Uterus (tissue), 2 donors: ENCODE data around the gene NTSR1.

Experiments
- CTCF ChIP-seq, 4 experiments: fragments of 200-600 bp in 2 of 4; fragments of 450-650 bp in 2 of 4; sonication (generic) in 2 of 4; IDR thresholded peaks; one replicate each; pipeline ENCODE4 v1.5.1; 2016 to 2019; ENCODE audit warnings: antibody characterized with exemption in 4 of 4, mild to moderate bottlenecking in 2 of 4, moderate library complexity in 1 of 4
- POLR2A ChIP-seq, 2 donors: fragments of 450-650 bp; IDR thresholded peaks; one replicate each; pipeline ENCODE4 v1.6.1; 2016; ENCODE audit warnings: antibody characterized with exemption in 2 of 2, mild to moderate bottlenecking in 1 of 2, moderate library complexity in 1 of 2

- TF ChIP-seq CTCF (IDR thresholded peaks at IDR 0.05), result no peak
- TF ChIP-seq POLR2A (IDR thresholded peaks at IDR 0.05), result no peak
Measured at GRCh38 chr20:62748311-62748710, 39.7 kb downstream of the NTSR1 start.
